ENCODE data around the gene MESD.

- TF ChIP-seq EZH2 (IDR thresholded peaks at IDR 0.05; ENCODE audit: low read length, unreplicated experiment) (no peak), CTCF (conservative IDR thresholded peaks at IDR 0.05; ENCODE audit: low read depth, low read length) (no peak), EZH2phosphoT487 (IDR thresholded peaks at IDR 0.05; ENCODE audit: borderline replicate concordance, low read length) (no peak)
These were observed 36.2 kb upstream of the MESD start for GRCh38 chr15:81025721-81026370.

All from PC-3 (cell line).